ENCODE measurements around the gene DNAJB7.
A peak's percentile ranks its signal among the peaks of the same experiment; 100 is the strongest.
"Not testable (repeated sequence)": the region's sequence is repeated elsewhere in the genome, so short reads cannot be mapped to it uniquely, and the experiment has no call there.

The DNAJB7 gene

GRCh38 chr22:40838486-40838885 lies 23.4 kb downstream of the DNAJB7 start:
- H3K27ac ChIP-seq (ENCODE audit: low read depth, low read length) = no peak overlapping the region
- peaks cover 4% of the 10 kb centered on the region for H3K4me1 ChIP-seq (ENCODE audit: insufficient read depth, low read length)
- H3K27me3 ChIP-seq (ENCODE audit: control insufficient read depth in 1 of 2, insufficient read depth in 2 of 2, low read length in 2 of 2) = no peaks in the 10 kb centered on the region
- no peak overlapping the region for H3K4me3 ChIP-seq (ENCODE audit: low read depth in 1 of 2, low read length in 2 of 2)
- H3K9ac ChIP-seq (ENCODE audit: low read length) = no peak overlapping the region
- H3K9me3 ChIP-seq (ENCODE audit: low read length) = no peaks in the 10 kb centered on the region
- peaks cover 57% of the 10 kb centered on the region for H3K36me3 ChIP-seq (ENCODE audit: insufficient read depth, low read length)

GRCh38 chr22:40834619-40835018 lies 27.3 kb downstream of the DNAJB7 start:
- no peak overlapping the region for H3K27ac ChIP-seq (ENCODE audit: low read depth, low read length)
- H3K4me3 ChIP-seq (ENCODE audit: low read depth in 1 of 2, low read length in 2 of 2) = no peak overlapping the region
- H3K9me3 ChIP-seq (ENCODE audit: low read length) = no peaks in the 10 kb centered on the region
- no peak overlapping the region for H3K9ac ChIP-seq (ENCODE audit: low read length)
- peaks cover 62% of the 10 kb centered on the region for H3K36me3 ChIP-seq (ENCODE audit: insufficient read depth, low read length)
- H3K4me1 ChIP-seq (ENCODE audit: insufficient read depth, low read length) = no peaks in the 10 kb centered on the region
- no peaks in the 10 kb centered on the region for H3K27me3 ChIP-seq (ENCODE audit: control insufficient read depth in 1 of 2, insufficient read depth in 2 of 2, low read length in 2 of 2)

GRCh38 chr22:40829131-40829530 lies 32.8 kb downstream of the DNAJB7 start:
- peaks cover 49% of the 10 kb centered on the region for H3K36me3 ChIP-seq (ENCODE audit: insufficient read depth, low read length)
- no peaks in the 10 kb centered on the region for H3K9me3 ChIP-seq (ENCODE audit: low read length)
- H3K9ac ChIP-seq (ENCODE audit: low read length) = no peak overlapping the region
- H3K27me3 ChIP-seq (ENCODE audit: control insufficient read depth in 1 of 2, insufficient read depth in 2 of 2, low read length in 2 of 2) = no peaks in the 10 kb centered on the region
- no peaks in the 10 kb centered on the region for H3K4me1 ChIP-seq (ENCODE audit: insufficient read depth, low read length)
- H3K4me3 ChIP-seq (ENCODE audit: low read depth in 1 of 2, low read length in 2 of 2) = no peak overlapping the region
- no peak overlapping the region for H3K27ac ChIP-seq (ENCODE audit: low read depth, low read length)

GRCh38 chr22:40826984-40827741 lies 34.8 kb downstream of the DNAJB7 start:
- Histone ChIP-seq H3K36me3 (ENCODE audit: insufficient read depth, low read length) (peaks cover 39% of the 10 kb centered on the region), H3K9me3 (ENCODE audit: low read length) (no peaks in the 10 kb centered on the region), H3K27me3 (ENCODE audit: control insufficient read depth in 1 of 2, insufficient read depth in 2 of 2, low read length in 2 of 2) (no peaks in the 10 kb centered on the region), H3K4me1 (ENCODE audit: insufficient read depth, low read length) (no peaks in the 10 kb centered on the region), H3K27ac (ENCODE audit: low read depth, low read length) (no peak overlapping the region), H3K9ac (ENCODE audit: low read length) (no peak overlapping the region), H3K4me3 (ENCODE audit: low read depth in 1 of 2, low read length in 2 of 2) (no peak overlapping the region)

- not testable (repeated sequence) for H3K27me3 ChIP-seq (ENCODE audit: control insufficient read depth in 1 of 2, insufficient read depth in 2 of 2, low read length in 2 of 2); H3K27ac ChIP-seq (ENCODE audit: low read depth, low read length); H3K4me1 ChIP-seq (ENCODE audit: insufficient read depth, low read length); H3K4me3 ChIP-seq (ENCODE audit: low read depth in 1 of 2, low read length in 2 of 2); H3K9me3 ChIP-seq (ENCODE audit: low read length); H3K9ac ChIP-seq (ENCODE audit: low read length)
- peaks cover 31% of the 10 kb centered on the region for H3K36me3 ChIP-seq (ENCODE audit: insufficient read depth, low read length)
Measured at GRCh38 chr22:40826292-40826691, 35.6 kb downstream of the DNAJB7 start.

- Histone ChIP-seq H3K9me3 (ENCODE audit: low read length) (no peaks in the 10 kb centered on the region), H3K27ac (ENCODE audit: low read depth, low read length) (no peak overlapping the region), H3K4me1 (ENCODE audit: insufficient read depth, low read length) (peaks cover 8% of the 10 kb centered on the region), H3K27me3 (ENCODE audit: control insufficient read depth in 1 of 2, insufficient read depth in 2 of 2, low read length in 2 of 2) (no peaks in the 10 kb centered on the region), H3K36me3 (ENCODE audit: insufficient read depth, low read length) (peaks cover 16% of the 10 kb centered on the region), H3K9ac (ENCODE audit: low read length) (no peak overlapping the region), H3K4me3 (ENCODE audit: low read depth in 1 of 2, low read length in 2 of 2) (no peak overlapping the region)
Measured at GRCh38 chr22:40823426-40823825, 38.5 kb downstream of the DNAJB7 start.

GRCh38 chr22:40819599-40820140 lies 42.2 kb downstream of the DNAJB7 start:
- Histone ChIP-seq H3K9me3 (ENCODE audit: low read length) (no peaks in the 10 kb centered on the region), H3K27ac (ENCODE audit: low read depth, low read length) (peak overlapping the region; percentile 84), H3K4me3 (ENCODE audit: low read depth in 1 of 2, low read length in 2 of 2) (peak overlapping the region; percentile 73 to 90), H3K9ac (ENCODE audit: low read length) (peak overlapping the region; percentile 67), H3K27me3 (ENCODE audit: control insufficient read depth in 1 of 2, insufficient read depth in 2 of 2, low read length in 2 of 2) (no peaks in the 10 kb centered on the region), H3K36me3 (ENCODE audit: insufficient read depth, low read length) (peaks cover 8% of the 10 kb centered on the region), H3K4me1 (ENCODE audit: insufficient read depth, low read length) (peaks cover 22% of the 10 kb centered on the region)

GRCh38 chr22:40818747-40819598 lies 42.9 kb downstream of the DNAJB7 start, which contains the start of gene SLC25A17:
SLC25A17 (minus strand) TSS chr22:40819346; CDS start chr22:40819248, 98 bp downstream.
- H3K27ac ChIP-seq (ENCODE audit: low read depth, low read length) = peak within 1 kb of the TSS; percentile 84
- peaks cover 22% of the 10 kb centered on the region for H3K4me1 ChIP-seq (ENCODE audit: insufficient read depth, low read length)
- H3K4me3 ChIP-seq (ENCODE audit: low read depth in 1 of 2, low read length in 2 of 2) = peak within 1 kb of the TSS; percentile 73 to 90
- H3K9me3 ChIP-seq (ENCODE audit: low read length) = no peaks in the 10 kb centered on the region
- peak within 1 kb of the TSS; percentile 72 for H3K9ac ChIP-seq (ENCODE audit: low read length)
- no peaks in the 10 kb centered on the region for H3K27me3 ChIP-seq (ENCODE audit: control insufficient read depth in 1 of 2, insufficient read depth in 2 of 2, low read length in 2 of 2)
- H3K36me3 ChIP-seq (ENCODE audit: insufficient read depth, low read length) = peaks cover 8% of the 10 kb centered on the region

- Histone ChIP-seq H3K9me3 (ENCODE audit: low read length) (no peaks in the 10 kb centered on the region), H3K36me3 (ENCODE audit: insufficient read depth, low read length) (peaks cover 8% of the 10 kb centered on the region), H3K9ac (ENCODE audit: low read length) (peak overlapping the region; percentile 72), H3K27me3 (ENCODE audit: control insufficient read depth in 1 of 2, insufficient read depth in 2 of 2, low read length in 2 of 2) (no peaks in the 10 kb centered on the region), H3K27ac (ENCODE audit: low read depth, low read length) (peak overlapping the region; percentile 84), H3K4me1 (ENCODE audit: insufficient read depth, low read length) (peaks cover 22% of the 10 kb centered on the region), H3K4me3 (ENCODE audit: low read depth in 1 of 2, low read length in 2 of 2) (peak overlapping the region; percentile 73 to 90)
Measured at GRCh38 chr22:40818192-40818746, 43.6 kb downstream of the DNAJB7 start.

GRCh38 chr22:40817737-40818136 lies 44.2 kb downstream of the DNAJB7 start:
- peak overlapping the region in 1 of 2 donors; percentile 90 for H3K4me3 ChIP-seq (ENCODE audit: low read depth in 1 of 2, low read length in 2 of 2)
- no peak overlapping the region for H3K27ac ChIP-seq (ENCODE audit: low read depth, low read length)
- no peaks in the 10 kb centered on the region for H3K9me3 ChIP-seq (ENCODE audit: low read length)
- H3K36me3 ChIP-seq (ENCODE audit: insufficient read depth, low read length) = peaks cover 7% of the 10 kb centered on the region
- peaks cover 22% of the 10 kb centered on the region for H3K4me1 ChIP-seq (ENCODE audit: insufficient read depth, low read length)
- H3K9ac ChIP-seq (ENCODE audit: low read length) = no peak overlapping the region
- H3K27me3 ChIP-seq (ENCODE audit: control insufficient read depth in 1 of 2, insufficient read depth in 2 of 2, low read length in 2 of 2) = no peaks in the 10 kb centered on the region

GRCh38 chr22:40813912-40814315 lies 48.0 kb downstream of the DNAJB7 start:
- no peaks in the 10 kb centered on the region for H3K27me3 ChIP-seq (ENCODE audit: control insufficient read depth in 1 of 2, insufficient read depth in 2 of 2, low read length in 2 of 2)
- H3K36me3 ChIP-seq (ENCODE audit: insufficient read depth, low read length) = no peaks in the 10 kb centered on the region
- H3K9ac ChIP-seq (ENCODE audit: low read length) = no peak overlapping the region
- peaks cover 15% of the 10 kb centered on the region for H3K4me1 ChIP-seq (ENCODE audit: insufficient read depth, low read length)
- H3K4me3 ChIP-seq (ENCODE audit: low read depth in 1 of 2, low read length in 2 of 2) = no peak overlapping the region
- no peak overlapping the region for H3K27ac ChIP-seq (ENCODE audit: low read depth, low read length)
- H3K9me3 ChIP-seq (ENCODE audit: low read length) = no peaks in the 10 kb centered on the region
